GM18502 (cell line): ENCODE data around the gene CDH6.
"Not testable (repeated sequence)": the region's sequence is repeated elsewhere in the genome, so short reads cannot be mapped to it uniquely, and the experiment has no call there.

Experiments used
- ATAC-seq: cut with Tn5 transposase; IDR thresholded peaks from one replicate; pipeline ENCODE4 v1.9.1; 2021; ENCODE audit warnings: mild to moderate bottlenecking; ENCODE audit not compliant: unreplicated experiment, poor library complexity

The CDH6 gene

DNA sequence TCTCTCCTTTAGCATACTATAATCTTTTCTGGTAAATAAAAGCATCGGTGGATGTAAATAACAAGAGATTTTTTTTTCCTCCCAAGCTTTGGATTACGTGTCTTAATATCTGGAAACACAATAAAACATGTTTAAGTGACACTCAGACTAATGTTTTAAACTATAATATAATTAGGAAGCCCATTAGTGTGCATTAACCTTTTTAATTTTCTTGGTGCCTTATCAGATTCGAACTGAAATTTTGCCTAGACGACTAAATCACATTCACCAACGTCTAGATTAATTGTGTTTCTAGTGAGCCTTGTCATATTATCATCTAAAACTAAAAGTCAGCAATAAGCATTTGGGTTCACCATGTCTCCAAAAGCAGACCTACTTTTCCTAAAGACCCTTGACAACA lies 110.2 kb downstream of the CDH6 start:
- ATAC-seq: no peak

DNA sequence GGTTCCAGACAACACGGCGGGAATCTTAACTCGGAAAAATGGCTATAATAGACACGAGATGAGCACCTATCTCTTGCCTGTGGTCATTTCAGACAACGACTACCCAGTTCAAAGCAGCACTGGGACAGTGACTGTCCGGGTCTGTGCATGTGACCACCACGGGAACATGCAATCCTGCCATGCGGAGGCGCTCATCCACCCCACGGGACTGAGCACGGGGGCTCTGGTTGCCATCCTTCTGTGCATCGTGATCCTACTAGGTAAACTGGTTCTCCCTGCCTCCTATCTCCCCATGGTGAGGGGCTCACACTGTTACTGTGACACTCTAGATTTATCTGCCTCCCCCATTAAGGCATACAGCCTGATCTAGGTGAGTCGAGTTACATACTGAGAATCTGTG lies 124.2 kb downstream of the CDH6 start:
- no peak for ATAC-seq

DNA sequence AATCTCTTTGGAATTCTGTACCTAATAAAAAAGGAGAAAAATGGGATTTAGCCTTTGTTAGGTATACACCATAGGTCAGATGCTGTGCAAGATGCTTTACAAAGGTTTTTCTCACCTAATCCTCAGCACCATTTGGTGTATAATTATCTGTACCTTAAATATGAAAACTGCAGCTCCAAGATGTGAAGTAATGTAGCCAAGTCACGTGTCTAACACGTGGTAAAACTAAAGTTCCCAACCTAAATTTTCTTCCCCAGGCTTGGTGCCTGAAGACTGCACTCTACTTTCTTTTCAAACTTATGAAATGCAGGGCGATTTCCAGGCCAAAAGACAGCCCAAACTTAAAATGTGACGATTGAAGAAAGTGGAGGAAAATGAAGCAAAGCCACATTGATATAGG lies 125.8 kb downstream of the CDH6 start:
- no peak for ATAC-seq

DNA sequence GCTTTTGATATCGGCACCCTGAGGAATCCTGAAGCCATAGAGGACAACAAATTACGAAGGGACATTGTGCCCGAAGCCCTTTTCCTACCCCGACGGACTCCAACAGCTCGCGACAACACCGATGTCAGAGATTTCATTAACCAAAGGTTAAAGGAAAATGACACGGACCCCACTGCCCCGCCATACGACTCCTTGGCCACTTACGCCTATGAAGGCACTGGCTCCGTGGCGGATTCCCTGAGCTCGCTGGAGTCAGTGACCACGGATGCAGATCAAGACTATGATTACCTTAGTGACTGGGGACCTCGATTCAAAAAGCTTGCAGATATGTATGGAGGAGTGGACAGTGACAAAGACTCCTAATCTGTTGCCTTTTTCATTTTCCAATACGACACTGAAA lies 129.5 kb downstream of the CDH6 start:
- ATAC-seq: no peak

DNA sequence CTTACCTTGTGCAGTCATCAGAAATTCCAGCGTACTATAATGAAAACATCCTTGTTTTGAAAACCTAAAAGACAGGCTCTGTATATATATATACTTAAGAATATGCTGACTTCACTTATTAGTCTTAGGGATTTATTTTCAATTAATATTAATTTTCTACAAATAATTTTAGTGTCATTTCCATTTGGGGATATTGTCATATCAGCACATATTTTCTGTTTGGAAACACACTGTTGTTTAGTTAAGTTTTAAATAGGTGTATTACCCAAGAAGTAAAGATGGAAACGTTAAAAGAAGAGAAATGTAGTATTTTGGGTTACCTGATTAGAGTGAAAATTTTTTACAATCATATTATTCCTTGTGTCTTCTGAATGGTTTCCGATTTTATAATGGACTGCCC lies 131.4 kb downstream of the CDH6 start:
- no peak for ATAC-seq

DNA sequence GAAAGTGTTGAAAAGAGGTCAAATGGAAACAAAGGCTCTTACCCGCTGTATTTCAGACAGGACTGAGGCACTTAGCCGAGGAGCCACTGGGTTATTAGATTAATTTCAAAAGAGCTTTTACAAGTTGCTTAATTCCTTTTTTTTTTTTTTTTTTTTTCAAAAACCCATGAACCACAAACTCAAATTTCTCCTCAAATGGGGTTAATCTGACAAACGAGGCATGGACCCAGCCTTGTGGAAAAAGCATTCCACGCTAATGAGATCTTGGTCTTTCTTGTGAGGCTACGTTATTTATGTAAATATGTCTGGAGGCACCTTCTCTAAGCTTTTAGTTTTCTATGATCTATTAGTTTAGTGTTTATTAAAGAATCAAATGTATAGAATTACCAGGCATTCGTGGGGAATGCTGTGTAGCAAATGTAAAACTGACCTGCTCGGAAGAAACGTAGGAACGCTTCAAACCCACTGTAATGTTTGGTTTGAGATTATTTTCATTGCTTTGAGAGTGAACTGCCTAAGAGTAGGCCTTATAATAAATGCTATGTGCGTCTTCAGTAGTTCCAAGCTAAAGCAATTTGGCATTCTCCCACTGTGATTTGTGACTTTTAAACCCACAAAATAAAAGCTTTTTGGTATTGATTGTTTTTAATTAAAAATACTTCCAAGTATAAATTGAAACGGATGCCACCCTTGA lies 134.7 kb downstream of the CDH6 start:
- no peak for ATAC-seq

DNA sequence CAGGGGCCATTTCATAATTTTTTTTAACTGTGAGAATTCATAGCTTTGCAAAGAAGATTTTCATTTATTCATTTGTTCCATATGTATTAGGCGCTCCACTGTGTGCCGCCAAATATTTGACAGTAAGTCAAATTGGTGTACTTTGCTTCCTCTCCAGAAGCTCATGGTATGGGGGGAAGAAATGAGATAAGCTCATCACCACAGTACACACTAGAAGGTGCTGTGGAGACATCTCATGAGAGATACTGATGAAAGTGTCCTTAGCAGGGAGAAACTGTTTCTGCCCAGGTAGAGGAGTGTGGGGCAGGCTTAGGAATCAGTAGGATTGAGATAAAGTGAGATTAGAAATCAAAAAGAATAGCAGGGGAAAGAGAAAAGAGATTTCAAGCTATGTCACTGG lies 136.2 kb downstream of the CDH6 start:
- ATAC-seq: no peak

DNA sequence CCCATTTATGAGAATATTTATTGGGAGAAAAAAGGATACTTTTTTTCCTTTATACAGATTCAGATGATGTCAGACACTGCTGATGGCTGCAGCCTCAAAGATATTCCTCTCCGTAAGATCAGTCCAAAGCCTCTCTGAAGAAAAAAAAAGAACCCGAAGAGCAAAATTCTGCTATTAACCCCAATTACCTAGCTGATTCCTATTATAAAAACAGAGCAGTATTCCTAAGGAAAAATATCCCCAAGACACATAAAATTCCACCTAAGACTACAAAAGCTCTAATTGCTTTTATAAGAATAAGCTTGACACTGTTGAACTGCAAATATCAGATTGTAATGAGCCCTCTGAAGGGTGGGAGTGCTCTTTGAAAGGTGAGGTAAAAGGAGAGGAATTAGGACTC lies 138.7 kb downstream of the CDH6 start:
- no peak for ATAC-seq

DNA sequence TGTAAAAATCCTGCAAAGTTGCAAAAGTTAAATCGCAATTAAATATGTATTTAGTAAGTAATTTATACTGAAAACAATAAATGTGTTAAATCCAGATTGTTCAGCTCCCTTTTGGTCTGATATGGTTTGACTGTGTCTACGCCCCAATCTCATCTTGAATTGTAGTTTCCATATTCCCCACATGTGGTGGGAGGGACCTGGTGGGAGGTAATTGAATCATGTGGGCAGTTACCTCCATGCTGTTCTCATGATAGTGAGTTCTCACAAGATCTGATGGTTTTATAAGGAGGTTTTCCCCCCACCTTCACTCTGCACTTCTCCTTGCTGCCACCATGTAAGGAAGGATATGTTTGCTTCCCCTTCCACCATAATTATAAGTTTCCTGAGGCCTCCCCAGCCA lies 140.0 kb downstream of the CDH6 start:
- no peak for ATAC-seq

DNA sequence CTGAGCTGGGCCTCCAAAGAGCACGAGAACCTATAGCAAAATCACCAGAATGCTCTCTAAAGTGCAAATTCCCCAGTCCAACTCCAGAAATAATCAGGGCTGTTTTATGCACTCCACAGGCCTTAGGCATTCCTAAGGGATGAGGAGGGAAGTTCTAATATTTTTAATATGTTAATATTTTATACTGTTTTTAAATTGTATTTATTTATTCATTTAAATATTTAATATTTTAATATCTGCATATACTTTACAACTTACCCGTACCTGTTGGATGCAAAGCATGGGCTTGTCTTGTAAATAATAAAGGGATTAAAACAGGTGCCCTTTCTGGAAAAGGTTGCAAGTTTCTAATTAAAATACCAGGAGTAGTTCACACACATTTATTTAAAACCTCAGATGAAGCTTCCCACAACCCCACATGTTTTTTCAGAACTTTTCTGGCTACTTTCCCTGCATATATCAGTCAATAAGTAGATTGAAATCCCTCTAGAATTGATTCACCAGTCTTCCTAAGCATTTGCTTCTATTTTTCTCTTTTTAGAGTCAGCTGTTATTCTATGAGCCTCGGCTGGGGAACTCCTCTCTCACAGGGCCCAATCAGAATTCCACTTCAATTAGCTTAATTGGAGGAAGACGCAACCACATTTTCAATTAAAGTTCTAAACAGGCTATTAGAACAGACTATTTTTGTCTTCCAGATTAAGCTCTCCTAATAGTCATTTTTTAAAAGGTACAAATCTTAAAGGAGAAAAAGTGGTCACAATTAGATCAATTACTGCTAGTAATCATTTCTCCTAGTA lies 140.8 kb downstream of the CDH6 start:
- ATAC-seq: no peak

DNA sequence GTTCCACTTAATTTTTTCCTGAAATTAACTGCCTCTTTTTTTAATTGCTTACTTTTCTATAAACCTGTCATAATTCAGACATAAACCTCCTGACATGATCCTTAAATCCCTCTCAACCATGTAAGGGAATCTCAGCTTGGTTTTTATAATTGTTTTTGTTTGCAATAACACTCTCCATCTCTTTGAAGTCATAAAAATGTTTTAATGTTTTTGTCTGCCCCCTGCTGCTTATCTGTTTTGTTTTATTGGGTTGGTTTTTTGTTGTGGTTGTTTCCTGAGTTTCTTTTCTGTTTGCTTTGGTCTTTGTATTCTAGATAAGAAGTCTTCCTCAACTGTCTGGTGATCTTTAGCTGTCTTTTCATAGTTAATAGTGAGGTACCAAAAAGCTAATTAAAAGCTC lies 142.0 kb downstream of the CDH6 start:
- ATAC-seq: no peak

DNA sequence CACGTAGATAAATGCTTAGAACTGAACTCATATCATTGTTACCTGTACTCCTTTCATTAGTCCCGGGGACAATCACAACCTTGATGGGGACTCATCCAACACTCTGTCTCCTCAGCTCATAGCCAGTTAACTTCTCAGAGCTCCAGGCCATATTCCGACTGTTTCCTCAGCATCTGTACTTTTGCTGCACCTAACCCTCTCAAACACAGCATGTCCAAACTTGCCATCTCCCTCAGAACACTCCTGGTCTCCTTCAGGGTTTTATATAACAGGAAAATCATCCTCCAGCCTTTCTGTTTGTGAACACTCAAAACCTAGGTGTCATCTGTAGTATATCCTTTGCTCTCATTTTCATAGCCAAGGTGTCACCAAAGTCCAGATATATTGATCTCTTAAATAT lies 150.5 kb downstream of the CDH6 start:
- ATAC-seq: no peak

DNA sequence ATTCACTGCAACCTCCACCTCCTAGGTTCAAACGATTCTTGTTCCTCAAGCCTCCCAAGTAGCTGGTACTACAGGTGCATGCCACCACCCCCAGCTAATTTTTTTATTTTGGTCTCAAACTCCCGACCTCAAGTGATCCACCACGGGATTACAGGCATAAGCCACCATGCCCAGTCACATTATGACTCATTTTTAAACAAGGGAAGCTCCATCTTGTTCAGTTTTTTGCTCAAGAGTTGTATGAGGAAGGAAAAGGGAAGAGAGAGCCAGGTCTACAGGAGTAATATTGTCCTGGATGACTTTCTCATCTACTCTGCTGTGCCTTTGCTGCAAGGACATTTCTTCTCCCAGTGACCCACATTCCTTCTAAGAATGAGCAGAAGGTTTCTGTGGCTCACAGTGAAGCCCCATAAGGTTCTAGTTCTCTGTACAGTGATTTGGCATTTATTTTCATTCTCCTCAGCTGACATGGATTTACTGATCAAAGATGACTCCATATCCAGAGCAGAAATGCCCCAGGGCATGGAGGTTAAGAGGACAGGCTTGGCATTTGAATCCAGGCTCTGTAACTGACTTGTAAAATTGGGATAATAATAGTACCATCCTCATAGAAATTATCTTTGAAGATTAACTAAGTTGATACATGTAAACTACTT lies 153.5 kb downstream of the CDH6 start:
- no peak for ATAC-seq

DNA sequence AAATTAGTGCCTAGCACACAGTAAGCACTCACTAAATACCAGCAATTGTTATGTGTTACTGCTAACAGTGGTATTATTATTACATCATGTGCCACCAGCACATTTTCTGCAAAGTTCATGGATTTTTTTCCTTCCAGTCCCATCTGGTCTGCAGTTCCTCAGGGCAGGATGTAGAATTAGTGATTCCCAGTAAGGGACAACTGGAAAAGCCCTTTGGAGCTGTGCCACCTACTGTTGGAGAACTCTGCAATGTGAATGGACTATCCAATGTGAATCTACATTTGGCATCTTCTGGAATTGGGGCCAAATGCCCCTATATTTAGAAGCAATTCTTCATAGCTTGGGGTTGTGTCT lies 154.0 kb downstream of the CDH6 start:
- ATAC-seq: no peak

DNA sequence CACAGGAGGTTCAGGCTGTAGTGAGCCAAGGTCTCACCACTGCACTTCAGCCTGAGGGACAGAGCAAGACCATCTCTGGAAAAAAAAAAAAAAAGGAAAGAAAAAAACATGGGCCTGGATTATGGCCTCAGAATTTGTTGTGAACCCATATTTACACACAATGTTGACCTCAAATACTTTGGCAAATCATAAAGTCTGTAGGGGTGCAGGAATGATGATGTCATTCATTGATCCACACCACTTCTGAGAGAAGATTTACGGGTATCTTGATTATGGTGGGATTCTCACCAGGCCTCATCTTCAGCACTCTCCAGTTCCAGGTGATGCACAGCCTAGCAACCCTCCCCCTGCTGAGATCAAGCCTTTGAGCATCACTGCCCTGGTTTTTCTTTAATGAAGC lies 156.9 kb downstream of the CDH6 start:
- ATAC-seq: no peak

DNA sequence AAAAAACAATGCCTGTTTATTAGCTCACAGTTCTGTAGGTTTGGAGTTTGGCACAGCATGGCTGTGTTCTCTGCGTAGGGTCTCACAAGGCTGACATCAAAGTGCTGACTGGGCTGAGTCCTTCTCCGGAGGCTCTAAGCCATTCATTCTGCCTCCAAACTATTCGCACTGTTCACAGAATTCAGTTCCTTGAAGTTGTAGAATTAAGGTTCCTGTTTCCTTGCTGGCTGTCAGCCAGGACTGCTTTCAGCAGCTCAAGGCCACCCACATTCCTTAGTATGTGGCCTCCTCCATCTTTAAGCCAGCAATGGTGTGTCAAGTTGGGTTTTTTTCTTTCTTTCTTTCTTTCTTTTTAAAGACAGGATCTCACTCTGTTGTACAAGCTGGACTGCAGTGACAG lies 161.9 kb downstream of the CDH6 start:
- ATAC-seq: no peak

DNA sequence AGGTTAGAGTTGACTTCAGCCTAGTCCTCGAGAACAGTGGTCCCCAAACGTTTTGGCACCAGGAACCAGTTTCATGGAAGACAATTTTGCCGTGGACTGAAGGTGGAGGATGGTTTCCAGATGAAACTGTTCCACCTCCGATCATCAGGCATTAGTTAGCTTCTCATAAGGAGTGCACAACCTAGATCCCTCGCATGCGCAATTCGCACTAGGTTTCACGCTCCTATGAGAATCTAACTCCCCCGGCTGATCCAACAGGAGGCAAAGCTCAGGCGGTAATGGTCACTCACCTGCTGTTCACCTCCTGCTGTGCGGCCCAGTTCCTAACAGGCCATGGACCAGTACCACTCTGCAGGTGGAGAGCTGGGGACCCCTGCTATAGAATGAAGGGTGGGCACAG lies 163.6 kb downstream of the CDH6 start:
- no peak for ATAC-seq

DNA sequence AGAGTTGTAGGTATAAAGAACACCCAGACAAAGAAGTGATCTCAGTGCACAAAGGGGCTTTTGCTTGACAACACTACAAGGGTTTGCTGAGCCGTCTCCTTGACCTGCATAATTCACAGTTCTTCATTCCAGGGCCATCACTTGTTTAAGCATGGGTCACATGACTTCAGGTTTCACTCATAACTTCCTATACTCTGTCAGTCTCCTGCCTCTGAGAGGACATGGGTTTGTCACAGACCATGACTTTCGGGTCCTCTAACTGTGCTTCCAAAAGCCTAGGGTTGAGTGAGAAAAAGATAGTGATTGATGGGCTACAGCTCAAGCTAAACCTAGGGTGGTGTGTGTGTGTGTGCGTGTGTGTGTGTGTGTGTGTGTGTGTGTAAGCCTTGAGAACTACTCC lies 166.4 kb downstream of the CDH6 start:
- no peak for ATAC-seq

DNA sequence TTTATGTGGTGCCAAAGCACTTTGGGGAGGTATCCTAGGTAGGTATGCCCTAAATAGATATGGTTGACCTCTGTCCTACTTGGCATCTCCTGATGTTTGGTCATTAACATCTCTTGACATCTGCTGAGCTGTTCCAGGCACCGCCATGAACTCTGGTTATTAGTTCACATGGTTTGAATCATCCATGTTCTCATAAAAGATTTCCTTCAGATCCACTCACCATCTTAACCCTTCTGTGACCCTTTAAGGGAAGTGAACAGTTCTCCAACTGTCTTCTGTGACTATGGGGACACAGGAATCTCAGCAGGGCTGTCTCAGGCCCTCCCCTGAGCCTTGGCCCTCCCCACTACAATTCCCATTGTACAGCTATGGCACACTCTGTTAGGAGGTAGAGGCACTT lies 167.7 kb downstream of the CDH6 start:
- no peak for ATAC-seq

DNA sequence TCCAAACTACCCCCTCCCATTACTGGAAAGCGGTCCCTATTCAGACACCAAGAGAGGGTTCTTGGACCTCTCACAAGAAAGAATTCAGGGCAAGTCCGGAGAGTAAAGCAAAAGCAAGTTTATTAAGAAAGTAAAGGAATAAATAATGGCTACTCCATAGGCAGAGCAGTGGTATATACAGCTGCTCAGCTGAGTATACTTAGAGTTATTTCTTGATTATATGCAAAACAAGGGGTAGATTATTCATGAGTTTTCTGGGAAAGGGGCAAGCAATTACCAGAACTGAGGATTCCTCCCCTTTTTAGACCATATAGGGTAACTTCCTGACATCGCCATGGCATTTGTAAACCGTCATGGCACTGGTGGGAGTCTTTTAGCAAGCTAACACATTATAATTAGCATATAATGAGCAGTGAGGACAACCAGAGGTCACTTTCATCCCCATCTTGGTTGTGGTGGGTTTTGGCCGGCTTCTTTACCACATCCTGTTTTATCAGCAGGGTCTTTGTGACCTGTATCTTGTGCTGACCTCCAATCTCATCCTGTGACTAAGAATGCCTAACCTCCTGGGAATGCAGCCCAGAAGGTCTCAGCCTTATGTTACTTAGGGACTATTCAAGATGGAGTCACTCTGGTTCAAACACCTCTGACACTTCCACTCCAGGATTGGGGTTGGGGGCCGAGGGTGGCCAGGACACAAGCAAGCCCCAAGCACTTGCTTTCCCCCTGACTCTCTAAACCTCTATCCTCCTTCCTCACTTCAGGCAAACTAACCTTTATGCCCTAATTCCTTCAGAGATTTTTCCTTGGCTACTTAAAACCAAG lies 168.4 kb downstream of the CDH6 start:
- ATAC-seq: not testable (repeated sequence)

DNA sequence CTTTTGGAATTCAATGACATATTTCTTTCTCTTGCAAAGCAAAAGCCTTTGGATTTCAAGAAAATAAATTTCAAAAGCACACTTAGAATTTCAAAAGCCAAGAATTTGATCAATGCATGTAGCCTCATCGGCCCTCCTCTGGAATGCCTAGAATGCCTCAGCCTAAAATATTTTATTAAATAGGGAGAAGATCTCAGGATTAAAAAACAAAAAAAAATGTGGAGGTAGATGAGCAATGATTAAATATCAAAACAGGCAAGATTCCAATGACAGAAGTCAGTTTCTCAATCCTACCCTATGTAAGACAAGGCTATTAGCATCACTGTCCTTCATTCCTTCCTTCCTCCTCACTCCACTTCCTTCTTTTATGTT lies 169.0 kb downstream of the CDH6 start:
- ATAC-seq: no peak
